NCI-H748 treated with DMSO at 0.1 percent for 48 hours (cell line): ENCODE data around the gene LMBR1.
A peak's percentile ranks its signal among the peaks of the same experiment; 100 is the strongest.
"Not testable (repeated sequence)": the region's sequence is repeated elsewhere in the genome, so short reads cannot be mapped to it uniquely, and the experiment has no call there.

ENCODE experiments used
- DNase-seq: peaks from one replicate; lab custom pipeline; 2025; lab: John Stamatoyannopoulos, UW

The LMBR1 gene, protein sequence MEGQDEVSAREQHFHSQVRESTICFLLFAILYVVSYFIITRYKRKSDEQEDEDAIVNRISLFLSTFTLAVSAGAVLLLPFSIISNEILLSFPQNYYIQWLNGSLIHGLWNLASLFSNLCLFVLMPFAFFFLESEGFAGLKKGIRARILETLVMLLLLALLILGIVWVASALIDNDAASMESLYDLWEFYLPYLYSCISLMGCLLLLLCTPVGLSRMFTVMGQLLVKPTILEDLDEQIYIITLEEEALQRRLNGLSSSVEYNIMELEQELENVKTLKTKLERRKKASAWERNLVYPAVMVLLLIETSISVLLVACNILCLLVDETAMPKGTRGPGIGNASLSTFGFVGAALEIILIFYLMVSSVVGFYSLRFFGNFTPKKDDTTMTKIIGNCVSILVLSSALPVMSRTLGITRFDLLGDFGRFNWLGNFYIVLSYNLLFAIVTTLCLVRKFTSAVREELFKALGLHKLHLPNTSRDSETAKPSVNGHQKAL

DNA sequence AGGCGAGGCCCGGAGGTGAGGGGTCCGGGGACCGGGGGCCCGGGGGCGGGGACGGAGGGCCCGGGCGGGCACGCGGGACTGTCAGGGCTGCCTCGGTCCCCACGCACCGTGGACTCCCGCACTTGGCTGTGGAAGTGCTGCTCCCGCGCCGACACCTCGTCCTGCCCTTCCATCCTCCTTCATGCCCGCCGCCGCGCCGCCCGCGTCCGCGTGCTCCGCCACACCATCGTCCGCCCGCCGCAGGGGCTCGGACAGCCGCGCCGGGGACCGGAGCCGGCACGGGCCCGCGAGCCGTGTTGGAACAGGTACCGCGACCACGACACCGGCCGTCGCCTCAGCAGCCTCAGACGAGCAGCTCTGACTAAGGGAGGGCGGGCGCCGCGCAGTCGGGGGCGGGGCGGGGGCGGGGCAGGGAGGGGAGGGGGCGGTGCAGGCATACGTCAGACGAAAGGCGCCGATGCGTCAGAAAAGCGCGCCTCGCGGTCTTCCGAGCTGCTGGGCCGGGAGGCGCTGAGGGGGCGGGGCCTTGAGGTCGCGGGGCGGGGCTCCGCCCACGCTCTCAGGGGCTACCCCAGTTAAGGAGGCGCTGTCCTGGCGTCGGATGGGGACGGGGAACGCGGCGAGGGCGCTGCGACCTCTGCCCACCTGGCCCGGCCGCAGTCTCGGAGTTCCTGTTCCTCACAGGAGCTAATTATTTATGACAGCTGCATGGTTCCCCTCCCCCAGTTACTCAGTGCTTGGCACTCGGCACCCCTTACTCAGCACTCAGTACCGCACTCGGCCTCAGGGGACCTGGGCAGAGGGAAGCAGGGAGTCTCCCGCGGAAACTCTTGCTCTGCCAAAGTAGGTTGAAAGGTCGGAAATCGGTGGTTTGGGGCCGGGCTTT, at the start of gene LMBR1:
TSS of gene LMBR1 (minus strand) at position 363 of the 886 bp plus-strand sequence. CDS start at position 173, 190 bp downstream.
- DNase-seq = peak; percentile 70

DNA sequence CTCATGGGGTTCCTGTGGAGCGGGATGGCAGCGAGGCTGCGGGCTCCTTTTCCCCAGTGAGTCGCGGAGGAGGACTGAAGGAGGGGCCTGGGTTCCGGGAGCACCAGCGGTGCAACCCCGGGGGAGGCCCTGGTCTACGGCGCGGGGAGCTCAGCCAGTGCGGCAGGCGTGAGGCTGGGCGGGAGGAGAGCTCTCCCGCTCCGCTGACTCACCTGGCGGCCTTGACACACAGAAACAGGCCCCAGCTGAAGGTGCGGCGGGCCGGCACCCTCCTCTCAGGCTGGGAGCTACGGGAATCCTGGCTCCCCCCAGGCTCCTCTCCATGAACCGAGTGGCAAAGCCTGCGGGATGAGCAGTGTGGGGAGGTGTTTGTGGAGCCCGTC, 49.7 kb upstream of the LMBR1 start:
- no peak for DNase-seq

DNA sequence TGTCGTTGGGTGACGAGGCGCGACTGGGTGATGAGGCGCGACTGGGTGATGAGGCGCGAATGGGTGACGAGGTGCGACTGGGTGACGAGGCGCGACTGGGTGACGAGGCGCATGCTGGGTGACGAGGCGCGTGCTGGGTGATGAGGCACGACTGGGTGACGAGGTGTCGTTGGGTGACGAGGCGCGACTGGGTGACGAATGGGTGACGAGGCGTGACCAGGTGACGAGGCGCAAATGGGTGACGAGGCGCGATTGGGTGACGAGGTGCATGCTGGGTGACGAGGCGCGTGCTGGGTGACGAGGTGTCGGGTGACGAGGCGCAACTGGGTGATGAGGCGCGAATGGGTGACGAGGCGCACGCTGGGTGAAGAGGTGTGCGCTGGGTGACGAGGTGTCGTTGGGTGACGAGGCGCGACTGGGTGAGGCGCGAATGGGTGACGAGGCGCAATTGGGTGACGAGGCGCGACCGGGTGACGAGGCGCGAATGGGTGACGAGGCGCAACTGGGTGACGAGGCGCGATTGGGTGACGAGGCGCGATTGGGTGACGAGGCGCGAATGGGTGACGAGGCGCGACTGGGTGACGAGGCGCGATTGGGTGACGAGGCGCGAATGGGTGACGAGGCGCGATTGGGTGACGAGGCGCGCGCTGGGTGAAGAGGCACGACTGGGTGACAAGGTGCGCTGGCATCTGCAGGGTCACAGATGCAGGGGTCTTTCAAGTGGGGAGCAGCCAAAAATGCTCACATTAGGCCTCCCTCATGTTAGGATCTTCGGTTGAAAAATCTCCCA, 48.6 kb upstream of the LMBR1 start:
- DNase-seq = no peak

DNA sequence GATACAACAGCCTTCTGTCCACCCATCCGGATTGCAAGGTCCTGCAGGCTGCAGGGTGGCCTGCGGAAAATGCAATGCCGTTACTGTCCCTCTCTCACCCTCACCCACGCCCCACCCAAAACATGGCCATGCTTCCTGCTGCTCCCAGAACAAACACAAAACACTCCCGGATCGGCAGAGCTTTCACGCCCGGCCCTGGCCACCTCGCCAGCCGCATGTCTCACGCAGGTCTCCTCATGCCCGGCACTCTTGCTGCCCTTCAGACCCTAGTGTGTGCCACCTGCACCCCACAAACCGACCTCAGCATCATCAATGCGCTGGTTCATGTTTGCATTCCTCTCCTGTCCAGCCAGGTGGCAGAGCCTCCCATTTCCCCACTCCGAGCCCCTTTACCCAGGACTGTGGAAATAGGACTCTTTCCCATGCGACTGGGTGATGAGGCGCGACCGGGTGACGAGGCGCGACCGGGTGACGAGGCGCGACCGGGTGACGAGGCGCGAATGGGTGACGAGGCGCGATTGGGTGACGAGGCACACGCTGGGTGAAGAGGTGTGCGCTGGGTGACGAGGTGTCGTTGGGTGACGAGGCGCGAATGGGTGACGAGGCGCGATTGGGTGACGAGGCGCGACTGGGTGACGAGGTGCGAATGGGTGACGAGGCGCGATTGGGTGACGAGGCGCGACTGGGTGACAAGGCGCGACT, 47.6 kb upstream of the LMBR1 start:
- no peak for DNase-seq

DNA sequence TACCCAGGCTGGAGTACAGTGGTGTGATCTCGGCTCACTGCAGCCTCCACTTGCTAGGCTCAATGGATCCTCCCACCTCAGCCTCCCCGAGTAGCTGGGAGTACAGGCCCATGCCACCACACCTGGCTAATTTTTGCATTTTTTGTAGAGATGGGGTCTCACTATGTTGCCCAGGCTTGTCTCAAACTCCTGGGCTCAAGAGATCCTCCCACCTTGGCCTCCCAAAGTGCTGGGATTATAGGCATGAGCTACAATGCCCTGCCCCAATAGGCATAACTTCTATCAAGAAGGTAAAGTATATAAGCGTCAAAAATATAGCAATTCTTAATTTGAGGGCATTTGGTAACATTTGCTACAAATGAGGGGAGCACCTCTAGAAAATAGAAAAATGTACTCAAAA, 43.8 kb upstream of the LMBR1 start:
- not testable (repeated sequence) for DNase-seq

DNA sequence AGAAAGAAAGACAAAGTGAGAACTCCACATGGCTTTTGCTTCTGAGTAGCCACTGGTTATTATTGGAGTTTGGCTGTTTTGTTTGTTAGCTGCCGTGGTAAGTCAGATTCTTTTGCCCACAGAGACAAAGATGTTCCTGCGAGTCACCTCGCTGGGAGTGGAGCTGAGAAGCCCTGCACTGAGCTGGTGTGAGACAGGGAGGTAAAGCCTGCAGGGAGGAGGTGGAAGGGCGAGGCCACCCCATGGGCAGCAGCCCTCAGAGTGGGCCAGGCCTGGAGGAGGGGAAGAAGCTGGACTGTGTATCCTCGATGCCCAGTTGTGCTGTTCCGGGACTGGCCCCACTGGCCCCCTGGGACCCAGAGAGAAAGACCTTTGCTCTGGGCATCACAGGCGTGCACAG, 42.3 kb upstream of the LMBR1 start:
- DNase-seq = no peak

DNA sequence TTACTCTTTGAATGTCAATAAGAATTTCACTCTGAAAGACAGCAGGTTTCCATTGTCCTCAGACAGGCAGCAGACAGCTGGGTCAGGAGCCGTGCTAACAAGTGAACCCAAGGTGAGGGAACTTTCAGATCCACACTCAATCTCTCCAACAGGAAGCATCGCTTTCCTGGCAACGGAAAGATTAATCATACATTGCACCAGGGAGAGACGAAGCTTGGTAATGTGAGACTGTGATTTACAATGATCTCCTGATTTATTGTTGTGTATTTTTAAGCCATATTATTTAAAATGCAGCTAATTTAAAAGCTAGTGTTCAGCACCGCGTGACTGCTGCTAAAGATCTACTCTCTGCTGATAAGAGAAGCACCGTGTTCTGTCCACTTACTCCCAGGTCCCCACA, 39.0 kb upstream of the LMBR1 start:
- no peak for DNase-seq

DNA sequence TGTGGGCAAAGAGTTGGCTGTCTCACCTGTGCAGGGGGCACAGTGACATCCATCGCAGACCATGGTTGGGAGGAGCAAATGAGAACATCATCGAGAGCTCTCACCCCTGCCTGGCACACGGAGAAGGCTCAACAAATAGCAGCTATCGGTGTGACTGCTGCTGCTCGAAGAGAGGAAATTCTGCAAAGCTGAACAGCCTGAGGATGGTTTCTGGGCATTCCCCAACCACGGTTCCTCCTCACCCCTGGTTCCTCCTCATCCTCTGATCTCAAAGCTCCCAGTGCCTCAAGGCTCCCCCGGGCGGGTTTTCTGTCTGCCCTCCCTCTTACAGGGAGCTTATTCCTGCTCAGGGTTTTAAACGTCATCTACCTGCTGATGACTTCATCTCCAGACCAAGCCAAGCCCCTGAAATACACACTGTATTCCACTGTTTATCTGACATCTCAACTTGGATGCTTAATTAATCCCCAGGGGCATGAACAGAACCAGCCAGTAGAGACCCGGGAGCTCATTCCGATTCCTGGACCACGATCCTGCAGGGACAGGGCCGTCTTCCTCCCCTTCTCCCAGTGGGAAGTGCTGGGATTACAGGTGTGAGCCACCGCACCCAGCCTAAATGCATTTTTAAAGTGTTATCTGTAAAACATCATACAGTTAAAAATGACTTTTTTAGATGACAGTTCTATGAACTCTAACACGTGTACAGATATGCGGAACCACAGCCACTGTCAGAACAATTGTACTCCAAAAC, 37.0 kb upstream of the LMBR1 start:
- no peak for DNase-seq

DNA sequence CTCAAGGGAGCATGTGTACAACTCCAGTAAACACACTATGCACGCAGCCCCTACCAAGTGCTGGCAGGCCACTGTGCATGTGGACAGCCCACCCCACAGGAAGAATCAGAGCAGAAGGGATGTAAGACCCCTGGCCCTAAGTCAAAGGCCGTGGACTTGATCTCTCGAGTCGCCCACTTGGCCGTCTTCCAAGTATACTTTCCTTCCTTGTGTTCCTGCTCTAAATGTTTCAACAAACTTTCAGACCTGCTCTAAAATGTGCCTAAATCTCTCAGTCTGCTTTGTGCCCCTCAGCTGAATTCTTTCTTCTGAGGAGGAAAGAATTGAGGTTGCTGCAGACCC, 35.4 kb upstream of the LMBR1 start:
- DNase-seq = no peak

DNA sequence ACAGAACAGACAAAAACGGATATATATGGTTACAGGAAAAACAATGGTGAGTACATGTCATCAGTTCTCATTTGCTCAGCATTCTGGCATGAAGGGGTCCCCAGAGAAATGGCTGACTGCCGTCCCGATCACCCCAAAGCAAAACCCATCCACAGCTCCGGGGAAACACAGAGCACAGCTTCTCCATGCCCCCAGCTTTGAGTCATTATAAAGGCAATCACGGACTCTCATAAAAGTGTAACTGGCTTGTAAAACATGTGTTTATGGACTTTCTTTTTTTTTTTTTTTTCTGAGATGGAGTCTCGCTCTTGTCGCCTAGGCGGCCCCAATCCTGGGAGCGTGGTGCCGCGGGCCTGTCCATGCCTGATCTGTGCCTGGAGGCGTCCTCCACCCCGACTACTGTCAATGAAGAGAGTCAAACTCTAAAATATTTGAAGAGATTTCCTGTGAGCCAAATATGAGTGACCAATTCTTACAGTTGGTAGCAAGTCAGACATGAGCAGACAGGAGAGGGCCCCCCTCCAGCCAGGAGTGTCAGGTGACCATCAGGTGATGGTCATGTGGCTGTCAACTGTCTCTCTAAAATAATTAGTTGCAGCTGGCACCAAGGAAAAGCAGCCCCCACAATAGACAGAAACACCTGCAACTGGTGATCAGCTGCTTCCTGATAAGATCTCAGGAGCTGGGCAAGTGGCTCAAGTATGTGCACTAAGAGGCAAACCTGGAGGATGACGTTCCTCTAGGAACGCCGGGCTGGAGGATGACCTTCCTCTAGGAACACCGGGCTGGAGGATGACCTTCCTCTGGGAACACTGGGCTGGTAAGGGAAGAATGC, 34.8 kb upstream of the LMBR1 start:
- no peak for DNase-seq

DNA sequence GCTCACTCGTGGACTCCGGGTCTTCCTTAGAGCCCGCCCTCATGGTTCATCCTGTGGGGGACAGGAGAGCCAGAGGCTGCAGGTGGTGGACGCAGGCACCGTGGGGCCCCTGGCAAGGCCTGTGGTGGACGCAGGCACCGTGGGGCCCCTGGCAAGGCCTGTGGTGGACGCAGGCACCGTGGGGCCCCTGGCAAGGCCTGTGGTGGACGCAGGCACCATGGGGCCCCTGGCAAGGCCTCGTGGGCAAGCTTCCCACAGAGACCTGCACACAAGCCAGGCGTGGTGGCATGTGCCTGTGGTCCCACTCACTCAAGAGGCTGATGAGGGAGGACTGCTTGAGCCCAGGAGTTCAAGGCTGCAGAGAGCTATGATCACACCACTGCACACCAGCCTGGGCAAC, 32.8 kb upstream of the LMBR1 start:
- DNase-seq = not testable (repeated sequence)

DNA sequence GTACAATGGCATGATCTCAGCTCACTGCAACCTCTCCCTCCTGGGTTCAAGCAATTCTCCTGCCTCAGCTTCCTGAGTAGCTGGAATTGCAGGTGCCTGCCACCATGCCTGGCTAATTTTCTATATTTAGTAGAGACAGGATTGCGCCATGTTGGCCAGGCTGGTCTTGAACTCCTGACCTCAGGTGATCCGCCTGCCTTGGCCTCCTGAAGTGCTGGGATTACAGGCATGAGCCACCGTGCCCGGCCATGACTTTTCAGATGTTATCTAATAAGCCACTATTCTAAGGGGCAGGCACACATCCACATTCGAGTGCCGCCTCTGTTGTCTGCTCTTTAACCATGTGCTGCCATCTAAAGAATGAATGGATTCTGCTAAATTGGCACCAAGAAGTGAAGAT, 29.3 kb upstream of the LMBR1 start:
- not testable (repeated sequence) for DNase-seq

DNA sequence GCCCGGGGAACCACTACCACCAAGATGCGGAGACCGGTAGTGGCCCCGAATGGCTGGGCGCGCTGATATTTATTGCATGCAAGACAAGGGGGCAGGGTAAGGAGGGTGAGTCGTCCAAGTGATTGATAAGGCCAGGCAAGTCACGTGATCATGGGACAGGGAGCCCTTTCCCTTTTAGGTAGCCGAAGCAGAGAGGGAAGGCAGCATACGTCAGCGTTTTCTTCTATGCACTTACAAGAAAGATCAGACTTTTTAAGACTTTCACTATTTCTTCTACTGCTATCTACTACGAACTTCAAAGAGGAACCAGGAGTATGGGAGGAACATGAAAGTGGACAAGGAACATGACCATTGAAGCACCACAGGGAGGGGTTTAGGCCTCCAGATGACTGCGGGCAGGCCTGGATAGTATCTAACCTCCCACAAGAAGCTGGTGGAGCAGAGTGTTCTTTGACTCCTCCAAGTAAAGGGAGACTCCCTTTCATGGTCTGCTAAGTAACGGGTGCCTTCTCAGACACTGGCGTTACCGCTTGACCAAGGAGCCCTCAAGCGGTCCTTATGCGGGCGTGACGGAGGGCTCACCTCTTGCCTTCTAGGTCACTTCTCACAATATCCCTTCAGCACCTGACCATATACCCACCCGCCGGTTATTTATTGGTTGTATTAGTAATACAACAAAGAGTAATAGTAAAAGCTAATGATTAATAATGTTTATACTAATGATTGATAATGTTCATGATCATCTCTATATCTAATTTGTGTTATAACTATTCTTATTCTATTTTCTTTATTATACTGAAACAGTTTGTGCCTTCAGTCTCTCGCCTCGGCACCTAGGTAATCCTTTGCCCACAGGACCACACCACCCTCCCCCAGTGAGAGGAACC, 27.7 kb upstream of the LMBR1 start:
- not testable (repeated sequence) for DNase-seq

DNA sequence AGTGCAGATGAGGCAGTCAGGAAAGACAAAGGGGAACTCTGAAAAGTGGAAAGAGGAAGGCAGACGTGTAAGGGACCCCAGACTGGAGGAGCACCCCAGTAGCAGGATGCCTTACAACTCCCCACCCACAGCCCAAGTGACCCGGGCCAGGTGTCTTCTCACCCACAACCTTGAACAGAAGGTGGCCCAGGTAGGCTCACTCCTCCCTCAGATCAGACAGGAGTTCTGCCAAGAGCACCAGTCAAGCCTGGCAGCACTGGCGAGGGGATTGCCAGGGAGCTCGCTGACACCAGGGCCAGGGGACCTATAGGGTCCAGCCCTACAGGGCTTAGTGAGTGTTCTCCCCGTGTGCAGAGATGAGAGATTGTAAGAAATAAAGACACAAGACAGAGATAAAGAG, 27.1 kb upstream of the LMBR1 start:
- DNase-seq = no peak

DNA sequence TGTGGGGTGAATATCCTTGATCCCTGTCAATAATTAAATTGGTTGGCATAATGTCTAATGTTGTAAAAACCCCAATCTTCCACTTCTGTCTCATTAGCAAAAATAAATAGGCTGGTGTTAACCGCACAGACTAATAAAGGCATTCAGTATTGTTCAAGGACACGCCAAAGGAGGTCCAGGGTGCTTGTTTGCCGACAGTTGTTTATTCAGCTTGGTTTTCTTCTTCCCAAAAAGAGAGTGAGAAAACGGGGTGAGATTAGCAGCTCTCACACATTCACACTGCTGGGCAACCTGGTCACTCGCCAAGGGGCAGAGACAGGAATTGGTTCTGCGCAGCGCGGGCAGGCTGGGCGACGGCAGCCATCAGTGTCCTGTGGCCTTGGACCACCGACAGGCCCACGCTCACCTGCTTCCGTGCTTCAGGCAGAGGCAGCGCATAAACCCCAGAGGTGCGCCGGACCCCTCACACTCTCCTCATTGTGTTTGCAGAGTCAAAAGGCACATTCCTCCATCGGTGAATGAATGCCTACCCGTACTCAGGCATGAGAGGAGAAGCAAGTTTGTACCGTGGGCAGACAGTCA, 26.2 kb upstream of the LMBR1 start:
- no peak for DNase-seq

DNA sequence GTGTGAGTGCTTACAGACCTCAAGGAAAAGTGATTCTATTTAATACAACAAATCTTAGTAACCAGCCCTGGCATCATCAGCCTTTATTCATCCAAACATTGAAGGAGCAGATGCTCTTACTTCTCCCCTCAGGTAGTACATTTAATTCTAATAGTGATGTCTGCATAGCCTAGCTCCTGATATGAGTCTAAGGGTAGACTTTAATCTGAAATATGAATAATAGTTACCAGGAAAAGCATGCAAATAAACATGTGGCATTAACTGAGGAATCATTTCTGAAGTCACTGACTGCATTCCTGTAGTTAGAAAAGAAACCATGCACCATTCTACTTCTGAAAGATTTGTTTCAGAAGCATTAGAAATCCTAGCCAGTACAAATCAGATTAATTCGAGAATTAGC, 25.7 kb upstream of the LMBR1 start:
- no peak for DNase-seq

DNA sequence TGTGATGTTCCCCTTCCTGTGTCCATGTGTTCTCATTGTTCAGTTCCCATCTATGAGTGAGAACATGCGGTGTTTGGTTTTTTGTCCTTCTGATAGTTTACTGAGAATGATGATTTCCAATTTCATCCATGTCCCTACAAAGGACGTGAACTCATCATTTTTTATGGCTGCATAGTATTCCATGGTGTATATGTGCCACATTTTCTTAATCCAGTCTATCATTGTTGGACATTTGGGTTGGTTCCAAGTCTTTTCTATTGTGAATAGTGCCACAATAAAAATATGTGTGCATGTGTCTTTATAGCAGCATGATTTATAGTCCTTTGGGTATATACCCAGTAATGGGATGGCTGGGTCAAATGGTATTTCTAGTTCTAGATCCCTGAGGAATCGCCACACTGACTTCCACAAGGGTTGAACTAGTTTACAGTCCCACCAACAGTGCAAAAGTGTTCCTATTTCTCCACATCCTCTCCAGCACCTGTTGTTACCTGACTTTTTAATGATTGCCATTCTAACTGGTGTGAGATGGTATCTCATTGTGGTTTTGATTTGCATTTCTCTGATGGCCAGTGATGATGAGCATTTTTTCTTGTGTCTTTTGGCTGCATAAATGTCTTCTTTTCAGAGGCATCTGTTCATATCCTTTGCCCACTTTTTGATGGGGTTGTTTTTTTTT, 16.7 kb upstream of the LMBR1 start:
- DNase-seq = not testable (repeated sequence)

DNA sequence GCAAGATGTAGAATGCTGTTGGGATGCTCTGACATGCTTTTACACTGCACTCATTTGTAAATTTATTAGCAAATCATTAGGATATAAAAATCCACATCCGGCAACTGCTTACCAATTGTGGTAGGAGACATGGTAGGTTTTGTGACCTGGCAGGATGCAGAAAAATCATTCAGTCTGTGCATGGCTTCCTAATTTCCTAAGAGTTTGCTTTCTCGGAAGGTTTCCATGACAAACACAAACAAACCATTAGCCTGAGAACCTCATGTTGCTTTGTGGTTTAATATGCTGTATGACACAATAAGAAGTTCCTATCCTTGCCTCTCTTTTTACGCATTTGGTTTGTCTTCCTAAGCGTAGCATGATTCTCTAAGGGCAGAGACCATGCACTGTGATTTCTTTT, 14.7 kb upstream of the LMBR1 start:
- DNase-seq = no peak
